NB4 (cell line): ENCODE data around the gene SLC29A4.

Source experiments
- CTCF ChIP-seq: IDR thresholded peaks from one replicate; pipeline ENCODE4 v1.5.1; 2012; ENCODE audit warnings: low read depth, low read length
- MAX ChIP-seq: IDR thresholded peaks from 2 replicates; pipeline ENCODE4 v1.6.1; 2011; ENCODE audit warnings: low read depth, low read length
- MYC ChIP-seq: IDR thresholded peaks from 2 replicates; pipeline ENCODE4 v1.6.1; 2011; ENCODE audit warnings: low read depth, low read length
- POLR2A ChIP-seq: IDR thresholded peaks from 2 replicates; pipeline ENCODE4 v1.6.1; 2011; ENCODE audit warnings: mild to moderate bottlenecking; ENCODE audit not compliant: insufficient read length; ENCODE audit errors: extremely low read depth

- TF ChIP-seq CTCF (no peak), MYC (no peak), MAX (no peak), POLR2A (no peak)
Observed at GRCh38 chr7:5345671-5346070, 62.9 kb downstream of the SLC29A4 start.
